HepG2 (cell line): ENCODE measurements around the gene MYRIP. TPM values are rescaled to one million over a fixed set of nuclear protein-coding genes. Genes with fewer than 3 reads are reported as not detected.
A peak's percentile ranks its signal among the peaks of the same experiment; 100 is the strongest.

ENCODE experiments used
- EEA1 ChIP-seq: sonication (generic); formaldehyde crosslinking; IDR thresholded peaks from 2 replicates; pipeline ENCODE4 v1.5.1; 2020; ENCODE audit warnings: mild to moderate bottlenecking, missing genetic modification reagents, borderline replicate concordance
- ERF ChIP-seq: IDR thresholded peaks from 2 replicates; pipeline ENCODE4 v1.6.1; 2018; ENCODE audit warnings: missing biosample characterization, missing genetic modification reagents
- FOSL2 ChIP-seq: sonication (generic); formaldehyde crosslinking; IDR thresholded peaks from 2 replicates; pipeline ENCODE4 v1.4.0; 2020; ENCODE audit warnings: missing genetic modification reagents
- HNF1A ChIP-seq, 2 experiments: sonication (generic) in 1 of 2; formaldehyde crosslinking in 1 of 2; IDR thresholded peaks; 2 replicates each; pipeline versions ENCODE4 v1.4.0 to v1.6.1; 2016 to 2020; ENCODE audit warnings: borderline replicate concordance in 1 of 2, low read depth in 1 of 2, mild to moderate bottlenecking in 1 of 2, missing genetic modification reagents in 1 of 2
- PATZ1 ChIP-seq: sonication (generic); formaldehyde crosslinking; IDR thresholded peaks from 2 replicates; pipeline ENCODE4 v1.4.0; 2020; ENCODE audit warnings: missing genetic modification reagents
- PAX8 ChIP-seq: sonication (generic); formaldehyde crosslinking; IDR thresholded peaks from 2 replicates; pipeline ENCODE4 v1.8.0; 2022; ENCODE audit warnings: mild to moderate bottlenecking, missing genetic modification reagents, borderline replicate concordance
- PAXIP1 ChIP-seq: sonication (generic); formaldehyde crosslinking; conservative IDR thresholded peaks from 2 replicates; pipeline ENCODE4 v1.4.0; 2020; ENCODE audit warnings: mild to moderate bottlenecking, missing genetic modification reagents, moderate library complexity
- PCBP2 ChIP-seq: fragments of 200-400 bp; formaldehyde crosslinking; optimal IDR thresholded peaks from 2 replicates; pipeline ENCODE3; 2018; ENCODE audit warnings: low read length, low read depth; ENCODE audit not compliant: poor library complexity, severe bottlenecking
- RERE ChIP-seq: IDR thresholded peaks from 2 replicates; pipeline ENCODE4 v1.6.1; 2016; ENCODE audit warnings: low read depth, missing genetic modification reagents, missing compliant biosample characterization
- RFX3 ChIP-seq: IDR thresholded peaks from 2 replicates; pipeline ENCODE4 v1.6.1; 2016; ENCODE audit warnings: missing biosample characterization, missing genetic modification reagents
- ZBTB8A ChIP-seq: sonication (generic); formaldehyde crosslinking; IDR thresholded peaks from 2 replicates; pipeline ENCODE4 v1.4.0; 2020; ENCODE audit warnings: mild to moderate bottlenecking, low read depth, missing genetic modification reagents, borderline replicate concordance
- ZFP82 ChIP-seq: sonication (generic); formaldehyde crosslinking; IDR thresholded peaks from 2 replicates; pipeline ENCODE4 v1.5.1; 2020; ENCODE audit warnings: mild to moderate bottlenecking, missing genetic modification reagents, borderline replicate concordance
- ZNF256 ChIP-seq: sonication (generic); formaldehyde crosslinking; conservative IDR thresholded peaks from 2 replicates; pipeline ENCODE4 v1.4.0; 2020; ENCODE audit warnings: missing genetic modification reagents
- polyA plus RNA-seq, 8 experiments: library from polyadenylated mRNA; depleted of rRNA in 3 of 8; stranded (reverse) in 7 of 8; unstranded in 1 of 8; fragments of >200 nt; fragmentation: Illumina TruSeq in 4 of 8; extraction: Trizol in 4 of 8; gene quantifications; 2 replicates each; pipeline versions ENCODE4 v1.2.1 to v1.2.3, GENCODE V29; 2011 to 2016; ENCODE audit warnings: low read depth in 4 of 8, missing spikeins in 1 of 8, mixed read lengths in 1 of 8; ENCODE audit not compliant: insufficient read depth in 1 of 8
- total RNA-seq, 5 experiments: library from RNA; depleted of rRNA; stranded (reverse); fragments of >200 nt; fragmentation: Illumina TruSeq; extraction: Trizol; gene quantifications; 2 replicates each; pipeline ENCODE4 v1.2.3, GENCODE V29; 2016; ENCODE audit warnings: low read depth in 1 of 5

MYRIP gene
- total and polyA plus RNA-seq, 2 of the 13 experiments (the other 11 are each of a cell fraction or from before 2014, with no cell fraction given) = 0.64 to 0.84 TPM

GRCh38 chr3:40309418-40309924, 500.1 kb downstream of the MYRIP start, which contains the start of gene EIF1B (continued):
- no peak; the same call in 1 of the 2 replicates for TF ChIP-seq RERE
- TF ChIP-seq PCBP2 = no peak
- TF ChIP-seq PAXIP1 (CRISPR knock-in tag) = no peak
- TF ChIP-seq ZFP82 (CRISPR knock-in tag) = 0 out of 2 replicates have a peak, but pooled peaks have one; percentile 32
- TF ChIP-seq ERF (CRISPR knock-in tag) = peak; percentile 72
- no peak; the same call in 1 of the 2 replicates for TF ChIP-seq PATZ1
- TF ChIP-seq EEA1 (CRISPR knock-in tag) = 0 out of 2 replicates have a peak, but pooled peaks have one; percentile 32
- TF ChIP-seq ZBTB8A (CRISPR knock-in tag) = no peak
- 0 out of 2 replicates have a peak, but pooled peaks have one; percentile 33 for TF ChIP-seq ZNF256 (CRISPR knock-in tag)
- no peak for TF ChIP-seq PAX8 (CRISPR knock-in tag)
- no peak for TF ChIP-seq RFX3
- TF ChIP-seq FOSL2 (CRISPR knock-in tag) = no peak; the same call in 1 of the 2 replicates
- no peak for TF ChIP-seq HNF1A (IDR thresholded peaks at IDR 0.05; ENCODE audit: low read depth)
- TF ChIP-seq HNF1A (CRISPR knock-in tag; IDR thresholded peaks at IDR 0.05; ENCODE audit: borderline replicate concordance) = no peak; the same call in 1 of the 2 replicates
